Measurements from ENCODE around the gene INSYN2B.

DNA sequence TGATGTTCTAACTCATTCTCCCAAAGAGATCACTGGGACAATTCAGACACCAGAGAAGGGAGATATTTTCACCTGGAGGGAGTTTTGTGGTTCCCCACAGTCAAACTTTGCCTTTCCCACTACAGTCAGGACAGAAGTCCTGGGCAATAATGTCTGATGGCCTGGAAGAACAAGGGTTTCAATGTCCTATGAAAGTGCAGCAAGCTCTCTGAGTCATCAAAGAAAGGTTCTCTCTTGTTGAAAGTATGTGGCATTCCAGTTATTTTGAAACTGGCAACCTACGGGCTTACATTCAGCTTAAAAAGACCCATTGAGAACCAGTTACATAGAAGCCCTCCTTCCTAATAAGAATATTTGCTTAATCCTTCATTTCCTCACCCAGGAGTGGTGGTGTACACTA is 103.9 kb downstream of the INSYN2B start:
- TF ChIP-seq SRF (IDR thresholded peaks at IDR 0.05; ENCODE audit: low read depth, low read length) (no peak), CTCF (IDR thresholded peaks at IDR 0.05; ENCODE audit: control extremely low read depth in 1 of 3, insufficient read depth in 1 of 3, low read depth in 1 of 3, low read length in 3 of 3) (no peak), KDM1A (IDR thresholded peaks at IDR 0.05; ENCODE audit: borderline replicate concordance, low read length) (no peak), ATF3 (IDR thresholded peaks at IDR 0.05; ENCODE audit: insufficient read depth, low read depth, low read length) (no peak), BRCA1 (IDR thresholded peaks at IDR 0.05; ENCODE audit: low read depth, low read length) (no peak), TAF1 (IDR thresholded peaks at IDR 0.05; ENCODE audit: low read depth, low read length) (no peak), NRF1 (IDR thresholded peaks at IDR 0.05; ENCODE audit: low read depth, low read length) (no peak), FOSL1 (IDR thresholded peaks at IDR 0.05; ENCODE audit: insufficient read depth, low read depth, low read length) (no peak), POLR2A (IDR thresholded peaks at IDR 0.05; ENCODE audit: control extremely low read depth in 1 of 2, low read depth in 2 of 2, low read length in 2 of 2) (no peak), RFX5 (IDR thresholded peaks at IDR 0.05; ENCODE audit: borderline replicate concordance, low read depth, low read length) (no peak)
